SK-N-MC (cell line): ENCODE data around the gene MDM1.

Experiments
- DNase-seq: peaks from one replicate; pipeline ENCODE4 v3.0.0-alpha.2; 2011; ENCODE audit warnings: low read depth, low spot score
- H3K27ac ChIP-seq: fragments of 200-600 bp; sonication (generic); 2 replicates; pipeline ENCODE4 v1.5.1; 2016; ENCODE audit warnings: mixed run types
- H3K36me3 ChIP-seq: fragments of 200-600 bp; sonication (generic); 2 replicates; pipeline ENCODE4 v1.6.1; 2017; ENCODE audit warnings: antibody characterized with exemption, low read length, mixed read lengths; ENCODE audit not compliant: insufficient read depth
- H3K4me3 ChIP-seq: fragments of 200-600 bp; sonication (generic); 2 replicates; pipeline ENCODE4 v1.5.1; 2016
- H3K9ac ChIP-seq: fragments of 200-600 bp; sonication (generic); 2 replicates; pipeline ENCODE4 v1.8.0; 2017; ENCODE audit warnings: mixed run types, mixed read lengths; ENCODE audit not compliant: insufficient read length
- H3K9me3 ChIP-seq: fragments of 200-600 bp; sonication (generic); 2 replicates; pipeline ENCODE4 v1.6.1; 2017; ENCODE audit warnings: low read depth, mild to moderate bottlenecking, antibody characterized with exemption, low read length, moderate library complexity, mixed read lengths
- EZH2 ChIP-seq: fragments of 200-600 bp; sonication (generic); IDR thresholded peaks from one replicate; pipeline ENCODE4 v1.6.1; 2017; ENCODE audit warnings: antibody characterized with exemption
- FOXP2 ChIP-seq: optimal IDR thresholded peaks from 2 replicates; pipeline ENCODE3; 2011; ENCODE audit warnings: mild to moderate bottlenecking, moderate library complexity; ENCODE audit not compliant: insufficient read depth; ENCODE audit errors: extremely low read length, control extremely low read depth
- POLR2AphosphoS5 ChIP-seq: IDR thresholded peaks from 2 replicates; pipeline ENCODE4 v1.6.1; 2012; ENCODE audit warnings: mild to moderate bottlenecking, low read depth, low read length, borderline replicate concordance

MDM1 gene

GRCh38 chr12:68292151-68292943 is 39.8 kb downstream of the MDM1 start:
- H3K36me3 ChIP-seq: no peaks in the 10 kb centered on the region
- no peak overlapping the region for H3K9ac ChIP-seq
- no peak overlapping the region for H3K4me3 ChIP-seq
- no peak for DNase-seq
- no peak overlapping the region for H3K27ac ChIP-seq
- H3K9me3 ChIP-seq: no peaks in the 10 kb centered on the region
- TF ChIP-seq POLR2AphosphoS5 (no peak), FOXP2 (no peak), EZH2 (no peak)

GRCh38 chr12:68291396-68292036 is 40.6 kb downstream of the MDM1 start:
- no peak overlapping the region for H3K27ac ChIP-seq
- no peaks in the 10 kb centered on the region for H3K36me3 ChIP-seq
- DNase-seq: no peak
- TF ChIP-seq EZH2: no peak
- no peak for TF ChIP-seq POLR2AphosphoS5
- H3K9me3 ChIP-seq: no peaks in the 10 kb centered on the region
- no peak overlapping the region for H3K4me3 ChIP-seq
- H3K9ac ChIP-seq: no peak overlapping the region

GRCh38 chr12:68290126-68290525 is 42.0 kb downstream of the MDM1 start:
- TF ChIP-seq EZH2 (no peak), POLR2AphosphoS5 (no peak), FOXP2 (no peak)
- H3K36me3 ChIP-seq: no peaks in the 10 kb centered on the region
- H3K4me3 ChIP-seq: no peak overlapping the region
- no peak overlapping the region for H3K27ac ChIP-seq
- peak; percentile 47 for DNase-seq
- H3K9ac ChIP-seq: no peak overlapping the region
- no peaks in the 10 kb centered on the region for H3K9me3 ChIP-seq

GRCh38 chr12:68287106-68287505 is 45.1 kb downstream of the MDM1 start:
- Histone ChIP-seq H3K9me3 (no peaks in the 10 kb centered on the region), H3K4me3 (no peak overlapping the region), H3K36me3 (no peaks in the 10 kb centered on the region), H3K9ac (no peak overlapping the region), H3K27ac (no peak overlapping the region)
- TF ChIP-seq EZH2 (no peak), POLR2AphosphoS5 (no peak), FOXP2 (no peak)
- no peak for DNase-seq

GRCh38 chr12:68286396-68286795 is 45.8 kb downstream of the MDM1 start:
- H3K36me3 ChIP-seq: no peaks in the 10 kb centered on the region
- no peak overlapping the region for H3K9ac ChIP-seq
- H3K9me3 ChIP-seq: no peaks in the 10 kb centered on the region
- no peak overlapping the region for H3K4me3 ChIP-seq
- no peak for DNase-seq
- no peak overlapping the region for H3K27ac ChIP-seq
- TF ChIP-seq EZH2: no peak
- TF ChIP-seq FOXP2: no peak
- no peak for TF ChIP-seq POLR2AphosphoS5

- no peak for DNase-seq
- Histone ChIP-seq H3K4me3 (no peak overlapping the region), H3K9ac (no peak overlapping the region), H3K36me3 (no peaks in the 10 kb centered on the region), H3K9me3 (no peaks in the 10 kb centered on the region), H3K27ac (no peak overlapping the region)
- TF ChIP-seq EZH2: no peak
- no peak for TF ChIP-seq FOXP2
- TF ChIP-seq POLR2AphosphoS5: no peak
These were observed 46.6 kb downstream of the MDM1 start for GRCh38 chr12:68285541-68285940.

GRCh38 chr12:68281322-68282077 is 50.7 kb downstream of the MDM1 start:
- no peak overlapping the region for H3K27ac ChIP-seq
- no peaks in the 10 kb centered on the region for H3K36me3 ChIP-seq
- no peak for TF ChIP-seq EZH2
- TF ChIP-seq POLR2AphosphoS5: no peak
- no peak for TF ChIP-seq FOXP2
- no peak overlapping the region for H3K9ac ChIP-seq
- H3K9me3 ChIP-seq: no peaks in the 10 kb centered on the region
- no peak overlapping the region for H3K4me3 ChIP-seq
- no peak for DNase-seq

GRCh38 chr12:68280240-68280639 is 51.9 kb downstream of the MDM1 start:
- DNase-seq: no peak
- no peaks in the 10 kb centered on the region for H3K36me3 ChIP-seq
- TF ChIP-seq FOXP2: no peak
- H3K27ac ChIP-seq: no peak overlapping the region
- no peak overlapping the region for H3K9ac ChIP-seq
- H3K4me3 ChIP-seq: no peak overlapping the region
- no peaks in the 10 kb centered on the region for H3K9me3 ChIP-seq
